Adipocyte (in vitro differentiated cells): ENCODE results near the gene GPR162.

Source experiments
- DNase-seq: peaks from one replicate; pipeline ENCODE4 v3.0.0-alpha.2; 2015; ENCODE audit warnings: low read depth
- H3K27me3 ChIP-seq: replicated peaks from 2 replicates; pipeline ENCODE4 v1.7.0; 2013; ENCODE audit warnings: mild to moderate bottlenecking, low read length, moderate library complexity; ENCODE audit not compliant: control insufficient read depth, insufficient read depth
- H3K36me3 ChIP-seq: 2 replicates; pipeline ENCODE4 v1.7.0; 2013; ENCODE audit warnings: low read length, mild to moderate bottlenecking, moderate library complexity; ENCODE audit not compliant: control insufficient read depth, insufficient read depth, severe bottlenecking
- H3K4me1 ChIP-seq: 2 replicates; pipeline ENCODE4 v1.7.0; 2013; ENCODE audit warnings: mild to moderate bottlenecking, low read length, moderate library complexity; ENCODE audit not compliant: control insufficient read depth, insufficient read depth
- H3K4me3 ChIP-seq: 2 replicates; pipeline ENCODE4 v1.7.0; 2013; ENCODE audit warnings: mild to moderate bottlenecking, low read length, moderate library complexity
- H3K9ac ChIP-seq: 2 replicates; pipeline ENCODE4 v1.7.0; 2013; ENCODE audit warnings: mild to moderate bottlenecking, low read length, moderate library complexity
- H3K9me3 ChIP-seq: 2 replicates; pipeline ENCODE4 v1.7.0; 2013; ENCODE audit warnings: mild to moderate bottlenecking, low read length, moderate library complexity; ENCODE audit not compliant: control insufficient read depth

GPR162 gene

DNA sequence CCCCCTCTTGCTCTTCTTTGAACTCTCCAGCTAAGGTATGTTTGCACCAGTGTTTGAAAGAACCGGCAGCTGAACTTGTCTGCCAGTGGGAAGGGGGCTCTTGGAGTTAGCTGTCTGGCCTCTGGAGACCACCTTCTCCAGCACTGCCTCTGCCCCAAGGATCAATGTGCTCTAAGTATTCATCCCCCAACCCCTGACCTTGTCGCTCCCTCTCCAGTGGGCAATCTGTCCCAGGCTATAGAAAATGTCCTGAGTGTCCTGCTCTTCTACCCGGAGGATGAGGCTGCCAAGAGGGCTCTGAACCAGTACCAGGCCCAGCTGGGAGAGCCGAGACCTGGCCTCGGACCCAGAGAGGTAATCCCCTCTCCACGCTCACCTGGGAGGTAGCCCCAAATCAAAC is 9.4 kb downstream of the GPR162 start:
- peaks cover 9% of the 10 kb centered on the region for H3K4me1 ChIP-seq
- no peaks in the 10 kb centered on the region for H3K9me3 ChIP-seq
- H3K4me3 ChIP-seq: no peak overlapping the region
- no peak for DNase-seq
- H3K9ac ChIP-seq: no peak overlapping the region
- H3K36me3 ChIP-seq: no peaks in the 10 kb centered on the region
- H3K27me3 ChIP-seq: no peaks in the 10 kb centered on the region

DNA sequence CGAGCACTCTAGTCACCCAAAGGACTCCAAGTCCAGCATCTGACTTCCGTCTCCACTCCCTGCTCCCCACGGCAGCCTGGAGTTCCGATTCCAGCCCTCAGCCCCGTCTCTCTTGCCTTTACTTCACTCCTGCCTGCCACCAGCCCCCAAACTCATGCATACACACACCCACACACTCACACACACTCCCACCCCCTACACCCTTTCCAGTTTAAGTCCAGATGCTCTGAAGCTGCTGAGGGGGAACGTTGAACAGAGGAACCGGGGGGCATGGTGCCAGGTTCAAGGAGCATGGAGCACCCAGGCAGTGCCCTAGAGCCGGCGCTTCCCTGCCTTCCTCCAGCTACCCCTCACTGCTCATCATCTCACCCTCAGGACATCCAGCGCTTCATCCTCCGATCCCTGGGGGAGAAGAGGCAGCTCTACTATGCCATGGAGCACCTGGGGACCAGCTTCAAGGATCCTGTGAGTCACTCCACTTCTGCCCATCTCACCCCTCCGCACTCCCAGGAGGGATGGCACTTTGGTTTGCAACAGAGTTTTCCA is 9.9 kb downstream of the GPR162 start:
- no peaks in the 10 kb centered on the region for H3K27me3 ChIP-seq
- no peak overlapping the region for H3K4me3 ChIP-seq
- H3K9ac ChIP-seq: no peak overlapping the region
- H3K36me3 ChIP-seq: no peaks in the 10 kb centered on the region
- no peaks in the 10 kb centered on the region for H3K9me3 ChIP-seq
- peaks cover 9% of the 10 kb centered on the region for H3K4me1 ChIP-seq
- DNase-seq: no peak

DNA sequence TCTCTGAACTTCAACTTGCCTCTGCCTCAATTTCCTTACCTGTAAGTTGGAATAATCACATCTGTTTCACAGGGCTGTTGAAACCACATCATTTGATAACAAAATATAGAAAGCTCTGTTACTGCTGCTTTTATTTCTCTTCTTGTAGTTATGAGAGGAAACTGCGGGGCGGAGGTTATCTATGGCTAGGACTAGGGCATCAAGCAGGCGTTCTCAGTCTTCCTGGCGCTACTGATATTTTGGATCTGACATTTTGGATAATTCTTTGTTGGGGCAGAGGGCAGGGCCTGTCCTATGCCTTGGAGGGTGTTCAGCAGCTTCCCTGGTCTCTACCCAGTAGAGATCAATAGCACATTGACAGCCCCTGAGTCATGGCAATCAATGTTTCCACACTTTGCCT is 10.5 kb downstream of the GPR162 start:
- Histone ChIP-seq H3K9me3 (no peaks in the 10 kb centered on the region), H3K36me3 (no peaks in the 10 kb centered on the region)

DNA sequence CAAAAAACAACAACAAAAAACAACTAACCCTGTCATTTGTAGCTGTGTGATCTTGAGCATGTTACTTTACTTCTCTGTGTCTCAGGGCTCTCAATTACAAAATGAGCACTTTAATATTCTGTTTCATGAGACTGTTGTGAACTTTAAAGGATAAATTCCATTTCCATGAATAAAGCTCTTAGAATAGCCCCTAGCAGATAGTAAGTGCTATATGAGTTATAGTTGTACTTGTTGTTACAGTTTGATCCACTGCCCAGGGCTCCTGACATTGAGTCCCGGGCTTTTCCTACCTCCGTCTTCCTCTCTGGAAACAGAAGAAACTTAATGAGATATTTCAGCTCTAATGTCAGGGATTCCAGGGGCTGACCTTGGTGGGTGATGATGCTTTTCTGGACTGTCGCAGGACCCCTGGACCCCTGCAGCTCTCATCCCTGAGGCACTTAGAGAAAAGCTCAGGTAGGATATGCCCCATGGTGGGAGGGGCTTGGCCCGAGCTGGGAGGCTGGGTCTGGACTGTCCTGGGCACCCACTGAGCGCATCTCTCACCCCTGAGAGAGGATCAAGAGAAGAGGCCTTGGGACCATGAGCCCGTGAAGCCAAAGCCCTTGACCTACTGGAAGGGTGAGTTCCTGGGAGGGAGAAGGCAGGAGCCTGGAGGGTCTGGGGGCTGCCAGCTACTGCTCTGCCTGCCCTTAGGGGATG is 11.7 kb downstream of the GPR162 start:
- Histone ChIP-seq H3K4me3 (no peak overlapping the region), H3K4me1 (peaks cover 3% of the 10 kb centered on the region), H3K9me3 (no peaks in the 10 kb centered on the region), H3K27me3 (no peaks in the 10 kb centered on the region), H3K9ac (no peak overlapping the region), H3K36me3 (no peaks in the 10 kb centered on the region)
- DNase-seq: no peak

More for the DNA sequence above, 10.5 kb downstream of the GPR162 start:
- H3K27me3 ChIP-seq: no peaks in the 10 kb centered on the region
- no peak overlapping the region for H3K4me3 ChIP-seq
- H3K4me1 ChIP-seq: peaks cover 7% of the 10 kb centered on the region
- DNase-seq: no peak
- H3K9ac ChIP-seq: no peak overlapping the region

DNA sequence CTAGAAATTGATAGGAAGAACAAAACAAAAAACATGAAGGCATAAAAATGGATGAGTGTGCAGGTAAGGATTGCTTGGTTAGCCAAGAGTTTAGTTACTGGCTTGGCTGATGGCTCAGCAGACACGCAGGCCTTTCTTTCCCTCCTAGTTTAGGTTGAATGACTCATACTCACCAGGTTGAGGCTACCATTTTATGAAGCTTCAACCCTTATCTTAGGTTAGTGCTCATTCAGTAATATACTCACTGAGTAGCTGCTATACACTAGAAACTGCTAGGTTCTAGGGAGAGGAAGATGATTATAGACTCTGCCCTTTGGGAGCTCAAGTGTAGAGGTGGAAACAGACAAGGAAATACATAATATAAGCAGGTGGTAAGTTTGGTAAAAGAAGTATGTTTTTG is 12.6 kb downstream of the GPR162 start:
- no peak for DNase-seq
- no peak overlapping the region for H3K4me3 ChIP-seq
- no peaks in the 10 kb centered on the region for H3K9me3 ChIP-seq
- peaks cover 3% of the 10 kb centered on the region for H3K4me1 ChIP-seq
- no peaks in the 10 kb centered on the region for H3K27me3 ChIP-seq
- no peak overlapping the region for H3K9ac ChIP-seq
- peaks cover 2% of the 10 kb centered on the region for H3K36me3 ChIP-seq

DNA sequence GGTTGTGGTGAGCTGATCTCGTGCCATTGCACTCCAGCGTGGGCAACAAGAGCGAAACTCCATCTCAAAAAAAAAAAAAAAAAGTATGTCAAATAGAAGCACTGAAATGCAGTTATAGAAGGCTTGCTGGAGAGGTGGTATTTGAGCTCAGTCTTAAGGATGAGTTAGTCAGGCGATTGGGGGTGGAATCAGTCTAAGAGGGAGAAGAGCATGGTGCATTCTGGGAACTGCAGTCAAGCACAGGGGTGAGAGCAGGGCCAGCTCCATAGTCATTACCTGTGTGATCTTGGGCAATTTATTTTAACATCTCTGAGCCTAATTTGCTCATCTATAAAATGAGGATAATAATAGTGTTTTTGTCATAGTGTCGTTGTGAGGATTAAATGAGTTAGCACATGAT is 13.3 kb downstream of the GPR162 start:
- Histone ChIP-seq H3K27me3 (no peaks in the 10 kb centered on the region), H3K9me3 (no peaks in the 10 kb centered on the region), H3K9ac (no peak overlapping the region), H3K4me3 (no peak overlapping the region), H3K4me1 (peaks cover 3% of the 10 kb centered on the region), H3K36me3 (peaks cover 5% of the 10 kb centered on the region)
- no peak for DNase-seq

DNA sequence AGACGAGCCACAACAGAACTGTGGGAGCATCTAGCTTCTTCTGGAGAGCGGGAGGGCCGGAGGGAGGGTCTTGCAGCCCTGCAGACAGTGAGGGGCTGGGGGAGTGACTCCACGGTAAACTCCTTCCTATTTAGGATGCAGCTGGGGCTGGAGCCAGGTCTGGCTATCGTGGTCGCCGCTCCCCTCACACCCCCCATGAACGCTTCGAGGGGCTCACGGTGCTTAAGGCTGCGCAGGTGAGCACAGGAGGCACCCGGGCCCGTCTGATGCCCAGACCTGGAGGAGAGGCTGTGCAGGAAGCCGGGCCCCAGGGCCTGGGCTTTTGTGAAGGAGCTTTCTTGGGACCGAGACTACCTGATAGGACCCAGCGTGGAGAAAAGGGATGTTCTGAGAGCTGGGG is 15.2 kb downstream of the GPR162 start:
- no peak for DNase-seq
- no peak overlapping the region for H3K4me3 ChIP-seq
- H3K9me3 ChIP-seq: no peaks in the 10 kb centered on the region
- no peaks in the 10 kb centered on the region for H3K27me3 ChIP-seq
- peaks cover 5% of the 10 kb centered on the region for H3K36me3 ChIP-seq
- H3K4me1 ChIP-seq: peaks cover 3% of the 10 kb centered on the region
- H3K9ac ChIP-seq: no peak overlapping the region

DNA sequence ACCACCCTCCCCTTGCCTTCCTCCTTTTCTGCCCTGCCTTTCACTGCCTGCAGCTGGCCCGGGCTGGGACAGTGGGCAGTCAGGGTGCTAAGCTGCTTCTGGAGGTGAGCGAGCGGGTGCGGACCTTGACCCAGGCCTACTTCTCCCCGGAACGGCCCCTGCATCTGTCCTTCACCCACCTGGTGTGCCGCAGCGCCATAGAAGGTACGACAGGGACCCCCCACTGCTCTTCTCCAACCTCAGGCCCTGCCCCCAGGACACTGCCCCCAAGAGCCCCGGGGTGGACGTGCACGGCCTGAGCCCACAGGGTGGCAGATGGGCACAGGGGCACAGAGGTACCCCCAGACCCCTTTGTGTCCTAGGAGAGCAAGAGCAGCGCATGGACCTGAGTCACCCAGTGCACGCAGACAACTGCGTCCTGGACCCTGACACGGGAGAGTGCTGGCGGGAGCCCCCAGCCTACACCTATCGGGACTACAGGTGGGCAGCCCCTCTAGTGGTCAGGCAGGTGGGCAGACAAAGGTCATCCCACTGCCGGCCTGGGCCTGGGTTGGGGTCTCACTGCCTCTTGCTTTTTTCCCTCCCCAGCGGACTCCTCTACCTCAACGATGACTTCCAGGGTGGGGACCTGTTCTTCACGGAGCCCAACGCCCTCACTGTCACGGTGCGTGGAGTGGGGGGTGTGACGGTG is 15.9 kb downstream of the GPR162 start:
- Histone ChIP-seq H3K4me3 (no peak overlapping the region), H3K9me3 (no peaks in the 10 kb centered on the region), H3K4me1 (peaks cover 3% of the 10 kb centered on the region), H3K36me3 (peaks cover 5% of the 10 kb centered on the region), H3K9ac (no peak overlapping the region), H3K27me3 (no peaks in the 10 kb centered on the region)
- DNase-seq: no peak

DNA sequence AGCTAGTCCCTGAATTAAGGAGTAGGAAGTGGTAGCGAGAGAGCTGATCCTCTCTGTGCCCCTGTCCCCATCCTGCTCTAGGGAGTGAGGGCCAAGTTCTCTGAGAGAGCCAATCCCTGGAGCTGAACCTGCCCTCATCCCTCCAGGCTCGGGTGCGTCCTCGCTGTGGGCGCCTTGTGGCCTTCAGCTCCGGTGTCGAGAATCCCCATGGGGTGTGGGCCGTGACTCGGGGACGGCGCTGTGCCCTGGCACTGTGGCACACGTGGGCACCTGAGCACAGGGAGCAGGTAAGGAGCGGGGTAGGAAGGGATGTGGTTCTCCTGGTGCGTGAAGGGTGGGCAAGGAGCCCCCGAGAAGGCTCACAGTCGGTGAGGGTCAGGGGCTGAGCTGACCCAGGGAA is 17.2 kb downstream of the GPR162 start:
- no peaks in the 10 kb centered on the region for H3K4me1 ChIP-seq
- DNase-seq: no peak
- H3K36me3 ChIP-seq: peaks cover 5% of the 10 kb centered on the region
- no peak overlapping the region for H3K4me3 ChIP-seq
- no peaks in the 10 kb centered on the region for H3K9me3 ChIP-seq
- no peak overlapping the region for H3K9ac ChIP-seq
- H3K27me3 ChIP-seq: no peaks in the 10 kb centered on the region

DNA sequence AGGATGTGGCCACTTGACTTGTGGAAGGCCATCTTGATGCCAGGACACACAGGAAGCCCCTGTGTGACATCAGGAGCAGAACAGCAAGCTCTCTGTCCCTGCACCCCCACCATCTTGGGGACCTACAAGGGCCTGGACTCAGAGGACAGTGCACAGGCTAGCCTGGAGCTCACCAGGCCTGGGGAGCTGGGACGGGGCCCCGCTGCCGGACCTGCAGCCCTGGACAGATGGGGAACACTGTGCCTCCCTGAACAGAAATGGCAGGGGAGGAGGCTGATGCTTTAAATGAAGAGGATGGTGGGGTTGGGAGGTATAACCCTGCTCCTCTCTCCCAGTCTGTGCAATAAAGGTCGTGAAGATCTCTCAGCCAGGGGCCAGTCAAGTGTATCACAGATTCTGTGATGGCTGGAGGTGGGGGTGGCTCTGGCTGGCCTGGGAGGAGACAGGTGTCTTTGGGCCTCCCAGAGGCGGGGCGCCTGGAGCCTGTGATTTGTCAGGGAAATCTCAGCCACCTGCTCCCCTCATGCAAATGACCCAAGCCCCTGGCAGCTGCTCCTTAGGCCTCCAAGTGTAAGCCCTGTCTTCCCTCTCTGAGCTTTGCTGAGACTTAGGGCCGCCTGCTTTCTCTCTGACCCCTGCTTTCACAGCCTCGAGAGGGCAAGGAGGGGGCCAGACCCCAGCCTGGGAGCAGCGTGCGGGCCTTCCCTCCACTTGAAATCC is 18.0 kb downstream of the GPR162 start:
- Histone ChIP-seq H3K27me3 (no peaks in the 10 kb centered on the region), H3K4me1 (no peaks in the 10 kb centered on the region), H3K36me3 (peaks cover 9% of the 10 kb centered on the region), H3K4me3 (no peak overlapping the region), H3K9me3 (no peaks in the 10 kb centered on the region), H3K9ac (no peak overlapping the region)
- DNase-seq: no peak

DNA sequence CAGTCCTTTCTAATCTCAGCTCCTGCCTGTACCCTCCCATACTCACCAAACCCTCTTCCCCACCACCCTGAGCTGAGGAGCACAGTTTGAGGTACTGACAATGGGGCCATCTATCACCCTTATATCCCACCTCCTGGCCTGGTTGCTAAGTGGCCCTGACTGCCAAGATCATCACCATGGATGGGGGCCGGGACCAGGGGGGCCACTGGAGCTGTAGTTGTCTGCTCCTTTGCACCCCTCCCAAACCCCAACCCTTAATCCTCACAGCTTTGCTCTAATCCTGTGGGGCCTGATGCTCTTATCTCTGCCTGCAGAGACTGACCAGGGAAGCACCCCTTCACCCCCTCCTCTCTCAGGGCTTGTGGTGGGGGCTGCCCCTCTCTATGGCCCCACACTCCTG is 18.7 kb downstream of the GPR162 start:
- Histone ChIP-seq H3K27me3 (no peaks in the 10 kb centered on the region), H3K9ac (no peak overlapping the region), H3K36me3 (peaks cover 9% of the 10 kb centered on the region), H3K9me3 (no peaks in the 10 kb centered on the region), H3K4me1 (no peaks in the 10 kb centered on the region), H3K4me3 (no peak overlapping the region)
- no peak for DNase-seq
